Astrocyte (in vitro differentiated cells and primary cell): ENCODE results near the gene C10orf90. TPM values are rescaled to one million over a fixed set of nuclear protein-coding genes. Genes with fewer than 3 reads are reported as not detected.

Source experiments
- DNase-seq: peaks from one replicate; pipeline ENCODE4 v3.0.0-alpha.2; 2010; ENCODE audit warnings: low read depth
- FAIRE-seq: peaks from 2 replicates; lab custom pipeline; 2011; peaks lifted over from hg19 to GRCh38; lab: Jason Lieb, UNC
- H2AFZ ChIP-seq: 2 replicates; pipeline ENCODE4 v1.6.0; 2012; ENCODE audit warnings: low read depth, low read length, inconsistent platforms
- H3K27ac ChIP-seq: 2 replicates; pipeline ENCODE4 v1.5.1; 2011; ENCODE audit warnings: low read depth, low read length, inconsistent platforms
- H3K27me3 ChIP-seq: 2 replicates; pipeline ENCODE4 v1.6.0; 2011; ENCODE audit warnings: low read length, inconsistent platforms; ENCODE audit not compliant: insufficient read depth
- H3K36me3 ChIP-seq: 2 replicates; pipeline ENCODE4 v1.5.1; 2011; ENCODE audit warnings: low read length, inconsistent platforms; ENCODE audit not compliant: insufficient read depth
- H3K4me1 ChIP-seq: 2 replicates; pipeline ENCODE4 v1.5.1; 2011; ENCODE audit warnings: low read length, inconsistent platforms; ENCODE audit not compliant: insufficient read depth
- H3K4me2 ChIP-seq: 2 replicates; pipeline ENCODE4 v1.6.0; 2012; ENCODE audit warnings: low read length, inconsistent platforms
- H3K4me3 ChIP-seq: 2 replicates; pipeline ENCODE4 v1.5.1; 2011; ENCODE audit warnings: low read depth, mild to moderate bottlenecking, low read length, inconsistent platforms; ENCODE audit not compliant: insufficient read depth
- H3K79me2 ChIP-seq: 2 replicates; pipeline ENCODE4 v1.6.0; 2012; ENCODE audit warnings: mild to moderate bottlenecking, low read length, inconsistent platforms; ENCODE audit not compliant: insufficient read depth
- H3K9ac ChIP-seq: 2 replicates; pipeline ENCODE4 v1.6.0; 2012; ENCODE audit warnings: mild to moderate bottlenecking, low read length, inconsistent platforms
- H3K9me3 ChIP-seq: 2 replicates; pipeline ENCODE4 v1.5.1; 2012; ENCODE audit warnings: low read depth, mild to moderate bottlenecking, low read length, inconsistent platforms; ENCODE audit not compliant: insufficient read depth
- H4K20me1 ChIP-seq: 2 replicates; pipeline ENCODE4 v1.6.0; 2012; ENCODE audit warnings: low read length, inconsistent platforms; ENCODE audit not compliant: insufficient read depth
- H3K27ac Mint-ChIP-seq: one replicate; pipeline ENCODE4 v1.8.0; 2021; ENCODE audit warnings: mild to moderate bottlenecking, mixed read lengths; ENCODE audit not compliant: unreplicated experiment
- H3K27me3 Mint-ChIP-seq: one replicate; pipeline ENCODE4 v1.8.0; 2021; ENCODE audit warnings: low read depth, mixed read lengths; ENCODE audit not compliant: unreplicated experiment
- H3K36me3 Mint-ChIP-seq: one replicate; pipeline ENCODE4 v1.8.0; 2021; ENCODE audit warnings: low read depth, mixed read lengths; ENCODE audit not compliant: unreplicated experiment
- H3K4me1 Mint-ChIP-seq: one replicate; pipeline ENCODE4 v1.8.0; 2021; ENCODE audit warnings: low read depth, mixed read lengths; ENCODE audit not compliant: unreplicated experiment
- H3K4me3 Mint-ChIP-seq: one replicate; pipeline ENCODE4 v1.8.0; 2021; ENCODE audit warnings: mild to moderate bottlenecking, moderate library complexity, mixed read lengths; ENCODE audit not compliant: unreplicated experiment
- H3K9me3 Mint-ChIP-seq: one replicate; pipeline ENCODE4 v1.8.0; 2021; ENCODE audit warnings: mild to moderate bottlenecking, mixed read lengths; ENCODE audit not compliant: unreplicated experiment
- CTCF ChIP-seq: IDR thresholded peaks from 2 replicates; pipeline ENCODE4 v1.5.1; 2011; ENCODE audit warnings: low read depth, mild to moderate bottlenecking, inconsistent platforms, low read length, moderate library complexity; ENCODE audit not compliant: insufficient read depth
- EZH2 ChIP-seq: IDR thresholded peaks from 2 replicates; pipeline ENCODE4 v1.6.1; 2012; ENCODE audit warnings: mild to moderate bottlenecking, low read length, inconsistent platforms; ENCODE audit not compliant: insufficient read depth
- total RNA-seq: library from RNA; stranded (reverse); gene quantifications from 2 replicates; pipeline ENCODE4 v1.2.1, GENCODE V29; 2021

Gene C10orf90
- total RNA-seq, 1 donor from 2014 or later, result not detected

GRCh38 chr10:126439942-126440341, 230.6 kb downstream of the C10orf90 start:
- Histone ChIP-seq H3K79me2 (no peaks in the 10 kb centered on the region), H3K4me3 (no peak overlapping the region), H3K36me3 (no peaks in the 10 kb centered on the region), H3K27me3 (no peaks in the 10 kb centered on the region), H2AFZ (no peak overlapping the region), H4K20me1 (no peaks in the 10 kb centered on the region), H3K4me1 (no peaks in the 10 kb centered on the region), H3K4me2 (no peak overlapping the region), H3K9me3 (no peaks in the 10 kb centered on the region), H3K9ac (no peak overlapping the region), H3K27ac (no peak overlapping the region)
- DNase-seq (no peak), FAIRE-seq (no peak)
- Mint-ChIP-seq H3K27ac (no peak overlapping the region), H3K36me3 (no peaks in the 10 kb centered on the region), H3K27me3 (peaks cover 2% of the 10 kb centered on the region), H3K4me1 (peaks cover 5% of the 10 kb centered on the region), H3K4me3 (no peak overlapping the region), H3K9me3 (peaks cover 17% of the 10 kb centered on the region)
- no peak for TF ChIP-seq EZH2

GRCh38 chr10:126438407-126438783, 232.1 kb downstream of the C10orf90 start:
- Histone ChIP-seq H3K9me3 (no peaks in the 10 kb centered on the region), H3K36me3 (no peaks in the 10 kb centered on the region), H4K20me1 (no peaks in the 10 kb centered on the region), H3K79me2 (no peaks in the 10 kb centered on the region), H3K9ac (no peak overlapping the region), H3K4me2 (no peak overlapping the region), H3K4me3 (no peak overlapping the region), H3K4me1 (peaks cover under 1% of the 10 kb centered on the region), H3K27me3 (no peaks in the 10 kb centered on the region), H2AFZ (no peak overlapping the region), H3K27ac (no peak overlapping the region)
- Mint-ChIP-seq H3K4me3 (no peak overlapping the region), H3K27ac (no peak overlapping the region), H3K27me3 (peaks cover 2% of the 10 kb centered on the region), H3K36me3 (no peaks in the 10 kb centered on the region), H3K4me1 (peaks cover 6% of the 10 kb centered on the region), H3K9me3 (peaks cover 8% of the 10 kb centered on the region)
- DNase-seq, result no peak
- TF ChIP-seq CTCF (no peak), EZH2 (no peak)
- no peak for FAIRE-seq

- no peak overlapping the region for H3K9ac ChIP-seq
- Mint-ChIP-seq H3K4me3 (no peak overlapping the region), H3K27ac (no peak overlapping the region), H3K27me3 (no peaks in the 10 kb centered on the region), H3K4me1 (peaks cover 11% of the 10 kb centered on the region), H3K36me3 (no peaks in the 10 kb centered on the region), H3K9me3 (peaks cover 6% of the 10 kb centered on the region)
- H3K27ac ChIP-seq, result no peak overlapping the region
- H3K4me2 ChIP-seq, result no peak overlapping the region
- H3K4me1 ChIP-seq, result peaks cover 6% of the 10 kb centered on the region
- no peaks in the 10 kb centered on the region for H4K20me1 ChIP-seq
- H3K27me3 ChIP-seq, result no peaks in the 10 kb centered on the region
- DNase-seq (no peak), FAIRE-seq (no peak)
- no peaks in the 10 kb centered on the region for H3K36me3 ChIP-seq
- TF ChIP-seq EZH2 (no peak), CTCF (no peak)
- H2AFZ ChIP-seq, result no peak overlapping the region
- H3K79me2 ChIP-seq, result no peaks in the 10 kb centered on the region
- H3K4me3 ChIP-seq, result no peak overlapping the region
- H3K9me3 ChIP-seq, result no peaks in the 10 kb centered on the region
Measured at GRCh38 chr10:126437635-126438406, 232.7 kb downstream of the C10orf90 start.
